Natural killer cell (primary cell): Measurements from ENCODE around the gene MFSD2A. TPM values are rescaled to one million over a fixed set of nuclear protein-coding genes. Genes with fewer than 3 reads are reported as not detected.

ENCODE experiments used
- ATAC-seq, 3 donors: fragments of 150-1000 bp in 2 of 3; fragments of 200-7000 bp in 1 of 3; cut with Tn5 transposase; 1 replicate in 1 of 3; 2 replicates in 2 of 3; pipeline ENCODE4 v1.10.0; 2021; ENCODE audit warnings: mild to moderate bottlenecking in 2 of 3, moderate library complexity in 2 of 3
- DNase-seq, 2 donors: peaks; one replicate each; pipeline versions ENCODE4 v3.0.0 to v3.0.0-alpha.2; 2013 to 2021; ENCODE audit warnings: mixed read lengths in 1 of 2
- H3K27ac ChIP-seq: one replicate; pipeline ENCODE4 v1.5.1; 2013; ENCODE audit warnings: mild to moderate bottlenecking, low read length
- H3K27me3 ChIP-seq: one replicate; pipeline ENCODE4 v1.6.1; 2013; ENCODE audit warnings: low read length; ENCODE audit not compliant: control insufficient read depth, insufficient read depth
- H3K36me3 ChIP-seq: one replicate; pipeline ENCODE4 v1.6.1; 2013; ENCODE audit warnings: low read length; ENCODE audit not compliant: control insufficient read depth, insufficient read depth
- H3K4me1 ChIP-seq: one replicate; pipeline ENCODE4 v1.6.1; 2013; ENCODE audit warnings: low read length; ENCODE audit not compliant: control insufficient read depth, insufficient read depth
- H3K4me3 ChIP-seq: one replicate; pipeline ENCODE4 v1.5.1; 2013; ENCODE audit warnings: low read length
- H3K9me3 ChIP-seq: one replicate; pipeline ENCODE4 v1.6.1; 2013; ENCODE audit warnings: low read length; ENCODE audit not compliant: control insufficient read depth, insufficient read depth
- H3K27ac Mint-ChIP-seq, 2 donors: one replicate each; pipeline ENCODE4 v1.8.0; 2022; ENCODE audit warnings: mild to moderate bottlenecking in 2 of 2, mixed read lengths in 2 of 2, moderate library complexity in 1 of 2
- H3K27me3 Mint-ChIP-seq, 2 donors: one replicate each; pipeline ENCODE4 v1.8.0; 2022; ENCODE audit warnings: low read depth in 2 of 2, mixed read lengths in 2 of 2
- H3K36me3 Mint-ChIP-seq: one replicate; pipeline ENCODE4 v1.8.0; 2022; ENCODE audit warnings: mixed read lengths
- H3K4me1 Mint-ChIP-seq, 2 donors: one replicate each; pipeline ENCODE4 v1.8.0; 2022; ENCODE audit warnings: mixed read lengths in 2 of 2
- H3K4me3 Mint-ChIP-seq: one replicate; pipeline ENCODE4 v1.8.0; 2022; ENCODE audit warnings: mild to moderate bottlenecking, moderate library complexity, mixed read lengths
- H3K9me3 Mint-ChIP-seq, 2 donors: one replicate each; pipeline ENCODE4 v1.8.0; 2022; ENCODE audit warnings: mixed read lengths in 2 of 2
- CTCF ChIP-seq: fragments of 200-600 bp; IDR thresholded peaks from one replicate; pipeline ENCODE4 v1.8.0; 2022; ENCODE audit warnings: antibody characterized with exemption
- WGBS: methylation state at CpG from one replicate; pipeline ENCODE4 v1.1.7; 2013; ENCODE audit warnings: missing lambda C conversion rate; ENCODE audit not compliant: insufficient coverage; 5-methylcytosine and 5-hydroxymethylcytosine counted together
- intact Hi-C: fragments of 100-400 bp; cut with micrococcal nuclease; formaldehyde crosslinking; loops from one replicate; pipeline ENCODE4 v1.14.2; 2022
- total RNA-seq, 4 donors: library from RNA; stranded (reverse); fragments of 120-200 nt in 1 of 4; gene quantifications; one replicate each; pipeline versions ENCODE4 v1.2.3 to v1.2.4, GENCODE V29; 2013 to 2022

MFSD2A gene
- total RNA-seq, 3 donors from 2014 or later (not counting 1 experiment from before 2014, with no cell fraction given), result 2.8 to 4.4 (median 3.7) TPM

DNA sequence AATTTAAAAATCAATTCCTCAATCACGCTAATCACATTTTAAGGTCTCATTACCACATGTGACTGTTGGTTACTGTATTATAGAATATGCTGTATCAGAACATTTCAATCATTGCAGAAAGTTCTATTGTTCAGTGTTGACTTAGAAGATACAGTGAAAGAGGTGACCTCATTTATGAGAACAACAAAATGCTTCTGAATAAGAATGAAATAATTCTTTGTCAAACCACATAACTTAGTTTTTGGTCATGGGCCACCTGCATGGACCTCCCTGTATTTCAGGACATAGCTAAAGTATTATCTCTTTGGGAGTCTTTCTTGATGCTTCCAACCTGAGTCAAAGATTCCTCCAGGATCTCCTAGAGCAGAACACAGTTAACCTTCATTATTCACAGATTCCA, 22.3 kb downstream of the MFSD2A start:
- WGBS, result no CpG with 5 or more reads among the region's 1 CpG
- Histone ChIP-seq H3K36me3 (no peaks in the 10 kb centered on the region), H3K4me3 (no peak overlapping the region), H3K27me3 (no peaks in the 10 kb centered on the region), H3K27ac (no peak overlapping the region), H3K9me3 (no peaks in the 10 kb centered on the region), H3K4me1 (peaks cover 5% of the 10 kb centered on the region)
- intact Hi-C loops, result loop anchor here (10.0 kb wide), 1 partner anchor 58 kb away; no protein-coding TSS in a partner anchor
- DNase-seq (no peak), ATAC-seq (no peak)
- no peak overlapping the region for H3K27ac Mint-ChIP-seq
- H3K27me3 Mint-ChIP-seq, result no peaks in the 10 kb centered on the region
- H3K9me3 Mint-ChIP-seq, result no peaks in the 10 kb centered on the region
- peaks cover 7% of the 10 kb centered on the region in 2 donors for H3K4me1 Mint-ChIP-seq
- no peak for TF ChIP-seq CTCF
- H3K36me3 Mint-ChIP-seq, result no peaks in the 10 kb centered on the region
- no peak overlapping the region for H3K4me3 Mint-ChIP-seq

DNA sequence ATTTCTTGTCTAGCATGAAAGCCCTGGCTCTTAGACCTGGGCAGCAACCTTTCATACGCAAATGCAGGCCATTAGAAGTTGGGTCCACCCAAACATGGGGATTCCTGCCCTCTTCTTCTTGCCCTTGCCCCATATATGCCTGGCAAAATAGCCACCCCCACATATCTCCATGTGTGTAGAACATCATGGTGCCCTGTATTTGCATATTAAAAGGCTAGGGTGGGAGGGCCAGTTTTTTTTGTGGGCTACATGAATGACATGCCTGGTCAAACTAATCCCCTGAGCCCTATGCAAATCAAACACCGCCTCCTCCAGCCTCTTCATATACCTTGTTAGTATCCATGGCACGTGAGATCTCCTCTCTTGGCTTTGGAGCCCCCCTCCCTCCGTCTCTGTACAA, 24.7 kb downstream of the MFSD2A start:
- Histone ChIP-seq H3K4me3 (no peak overlapping the region), H3K27me3 (no peaks in the 10 kb centered on the region), H3K36me3 (no peaks in the 10 kb centered on the region), H3K27ac (no peak overlapping the region), H3K9me3 (no peaks in the 10 kb centered on the region), H3K4me1 (no peaks in the 10 kb centered on the region)
- no peak overlapping the region for H3K27ac Mint-ChIP-seq
- H3K27me3 Mint-ChIP-seq, result no peaks in the 10 kb centered on the region
- no peaks in the 10 kb centered on the region for H3K36me3 Mint-ChIP-seq
- ATAC-seq, result no peak
- DNase-seq, result no peak
- intact Hi-C loops, result loop anchor here (10.0 kb wide), 1 partner anchor 55 kb away; no protein-coding TSS in a partner anchor
- no peaks in the 10 kb centered on the region for H3K4me1 Mint-ChIP-seq
- WGBS, result 96% methylated on average over 4 of the region's 4 CpGs
- no peaks in the 10 kb centered on the region for H3K9me3 Mint-ChIP-seq
- H3K4me3 Mint-ChIP-seq, result no peak overlapping the region
- TF ChIP-seq CTCF, result no peak

- 83% methylated on average over 6 of the region's 6 CpGs for WGBS
- Mint-ChIP-seq H3K36me3 (no peaks in the 10 kb centered on the region), H3K27ac (peak overlapping the region in 1 of 2 donors; percentile 3), H3K4me1 (no peaks in the 10 kb centered on the region), H3K27me3 (no peaks in the 10 kb centered on the region), H3K9me3 (no peaks in the 10 kb centered on the region), H3K4me3 (no peak overlapping the region)
- ATAC-seq (no peak), DNase-seq (no peak)
- Histone ChIP-seq H3K9me3 (no peaks in the 10 kb centered on the region), H3K4me1 (no peaks in the 10 kb centered on the region), H3K27me3 (no peaks in the 10 kb centered on the region), H3K27ac (no peak overlapping the region), H3K4me3 (no peak overlapping the region), H3K36me3 (no peaks in the 10 kb centered on the region)
- TF ChIP-seq CTCF, result no peak
- intact Hi-C loops, result no loop called here
These were observed 25.8 kb downstream of the MFSD2A start for GRCh38 chr1:39980555-39981313.

- WGBS, result 95% methylated on average over 9 of the region's 9 CpGs
- intact Hi-C loops, result no loop called here
These were observed 26.4 kb downstream of the MFSD2A start for GRCh38 chr1:39981385-39981784.

More at GRCh38 chr1:39981385-39981784, 26.4 kb downstream of the MFSD2A start:
- H3K36me3 ChIP-seq, result no peaks in the 10 kb centered on the region
- no peaks in the 10 kb centered on the region for H3K27me3 Mint-ChIP-seq
- ATAC-seq (no peak), DNase-seq (no peak)
- no peak overlapping the region for H3K4me3 Mint-ChIP-seq
- H3K27me3 ChIP-seq, result no peaks in the 10 kb centered on the region
- H3K4me3 ChIP-seq, result no peak overlapping the region
- no peak for TF ChIP-seq CTCF
- no peaks in the 10 kb centered on the region for H3K9me3 Mint-ChIP-seq
- no peaks in the 10 kb centered on the region for H3K4me1 Mint-ChIP-seq
- H3K36me3 Mint-ChIP-seq, result no peaks in the 10 kb centered on the region
- H3K4me1 ChIP-seq, result no peaks in the 10 kb centered on the region
- no peak overlapping the region for H3K27ac ChIP-seq
- no peak overlapping the region for H3K27ac Mint-ChIP-seq
- no peaks in the 10 kb centered on the region for H3K9me3 ChIP-seq
